Erythroblast (primary cell): ENCODE measurements around the gene PDE6H.

Experiments used
- GATA1 ChIP-seq: IDR thresholded peaks from 2 replicates; pipeline ENCODE4 v1.6.1; 2011; ENCODE audit warnings: low read depth, mild to moderate bottlenecking, control low read depth, low read length, moderate library complexity
- POLR2A ChIP-seq: IDR thresholded peaks from 2 replicates; pipeline ENCODE4 v1.6.1; 2011; ENCODE audit warnings: mild to moderate bottlenecking, low read length

DNA sequence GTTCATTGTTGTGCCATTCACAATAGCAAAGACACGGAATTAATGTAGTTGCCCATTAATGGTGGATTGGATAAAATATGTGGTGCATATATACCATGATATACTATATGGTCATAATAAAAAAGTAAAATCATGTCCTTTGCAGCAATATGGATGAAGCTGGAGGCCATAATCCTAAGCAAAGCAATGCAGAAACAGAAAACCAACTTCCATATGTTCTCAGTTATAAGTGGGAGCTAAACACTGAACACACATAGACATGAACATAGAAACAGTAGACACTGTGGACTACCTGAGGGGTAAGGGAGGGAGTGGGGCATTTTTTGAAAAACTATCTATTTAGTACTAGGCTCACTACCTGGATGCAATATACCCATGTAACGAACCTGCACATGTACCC is 31.5 kb upstream of the PDE6H start:
- no peak for TF ChIP-seq POLR2A
- TF ChIP-seq GATA1, result no peak
